Stimulated activated CD4-positive, alpha-beta T cell treated with anti-CD3 and anti-CD28 coated beads, Interleukin-15, amount 100 ng/mL, for 1 hour (primary cell): Measurements from ENCODE around the gene ZNF823.
"Not testable (repeated sequence)": the region's sequence is repeated elsewhere in the genome, so short reads cannot be mapped to it uniquely, and the experiment has no call there.

ENCODE experiments used
- DNase-seq, 2 donors: peaks; one replicate each; pipeline ENCODE4 v3.0.0-alpha.2; 2020; ENCODE audit warnings: low read depth in 1 of 2, low spot score in 1 of 2

The ZNF823 gene

DNA sequence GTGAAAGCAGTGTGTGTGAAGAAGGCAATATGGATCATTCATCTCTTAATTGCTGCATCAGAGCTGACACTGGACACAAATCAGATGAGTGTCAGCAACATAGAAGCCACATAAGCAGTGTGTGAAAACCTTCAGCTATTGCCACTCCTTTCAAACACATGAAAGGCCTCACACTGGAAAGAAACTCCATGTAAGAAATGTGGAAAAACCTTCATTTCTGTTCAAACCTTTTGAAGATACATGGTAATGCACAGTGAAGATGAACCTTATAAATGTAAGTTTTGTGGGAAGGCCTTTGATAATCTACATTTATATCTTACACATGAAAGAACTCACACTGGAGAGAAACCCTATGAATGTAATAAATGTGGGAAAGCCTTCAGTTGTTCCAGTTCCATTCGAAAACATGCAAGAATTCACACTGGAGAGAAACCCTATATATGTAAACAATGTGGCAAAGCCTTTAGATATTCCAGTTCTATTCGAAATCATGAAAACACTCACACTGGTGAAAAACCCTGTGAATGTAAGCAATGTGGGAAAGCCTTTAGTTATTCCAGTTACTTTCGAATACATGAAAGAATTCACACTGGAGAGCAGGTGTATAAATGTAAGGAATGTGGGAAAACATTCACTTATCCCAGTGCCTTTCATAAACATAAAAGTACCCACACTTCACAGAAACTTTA is 53.6 kb downstream of the ZNF823 start:
- no peak for DNase-seq

DNA sequence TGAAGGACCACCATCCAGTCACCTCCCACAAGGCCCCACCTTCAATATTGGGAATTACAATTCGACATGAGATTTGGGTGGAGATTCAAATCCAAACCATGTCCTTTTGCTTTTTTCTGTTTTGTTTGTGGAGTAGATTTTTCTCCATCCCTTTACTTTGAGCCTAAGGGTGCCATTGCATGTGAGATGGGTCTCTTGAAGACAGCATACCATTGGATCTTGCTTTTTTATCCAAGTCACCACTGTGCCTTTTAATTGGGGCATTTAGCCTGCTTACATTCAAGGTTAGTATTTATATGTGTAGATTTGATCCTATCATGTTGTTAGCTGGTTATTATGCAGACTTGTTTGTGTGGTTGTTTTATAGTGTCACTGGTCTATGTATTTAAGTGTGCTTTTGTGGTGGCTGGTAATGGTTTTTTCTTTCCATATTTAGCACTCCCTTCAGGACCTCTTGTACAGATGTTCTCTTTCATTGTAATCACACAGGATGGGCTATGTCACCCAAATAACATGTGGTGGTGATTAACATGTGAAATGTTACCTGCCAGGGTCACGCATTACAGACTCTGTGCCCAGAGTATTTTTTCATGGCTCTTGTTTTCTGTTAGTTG is 58.0 kb downstream of the ZNF823 start:
- DNase-seq = no peak

DNA sequence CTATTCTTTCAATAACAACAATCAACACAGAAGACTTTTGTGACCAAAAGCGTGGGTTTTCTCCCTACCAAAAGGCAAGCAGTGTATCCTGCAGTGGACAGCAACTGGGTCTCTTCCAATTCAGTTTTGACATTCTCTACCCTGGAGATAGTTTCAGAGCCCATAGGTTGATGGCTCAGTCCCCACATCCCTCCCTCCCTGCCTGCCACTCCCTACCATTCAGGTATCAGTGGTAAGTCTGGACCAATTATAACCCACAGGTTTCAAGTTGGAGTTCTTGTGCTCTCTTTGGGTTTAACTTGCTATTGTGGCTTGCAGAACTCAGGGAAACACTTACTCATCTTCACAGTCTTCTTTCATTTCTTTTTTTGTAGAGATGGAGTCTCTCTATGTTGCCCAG is 60.2 kb downstream of the ZNF823 start:
- DNase-seq = no peak

DNA sequence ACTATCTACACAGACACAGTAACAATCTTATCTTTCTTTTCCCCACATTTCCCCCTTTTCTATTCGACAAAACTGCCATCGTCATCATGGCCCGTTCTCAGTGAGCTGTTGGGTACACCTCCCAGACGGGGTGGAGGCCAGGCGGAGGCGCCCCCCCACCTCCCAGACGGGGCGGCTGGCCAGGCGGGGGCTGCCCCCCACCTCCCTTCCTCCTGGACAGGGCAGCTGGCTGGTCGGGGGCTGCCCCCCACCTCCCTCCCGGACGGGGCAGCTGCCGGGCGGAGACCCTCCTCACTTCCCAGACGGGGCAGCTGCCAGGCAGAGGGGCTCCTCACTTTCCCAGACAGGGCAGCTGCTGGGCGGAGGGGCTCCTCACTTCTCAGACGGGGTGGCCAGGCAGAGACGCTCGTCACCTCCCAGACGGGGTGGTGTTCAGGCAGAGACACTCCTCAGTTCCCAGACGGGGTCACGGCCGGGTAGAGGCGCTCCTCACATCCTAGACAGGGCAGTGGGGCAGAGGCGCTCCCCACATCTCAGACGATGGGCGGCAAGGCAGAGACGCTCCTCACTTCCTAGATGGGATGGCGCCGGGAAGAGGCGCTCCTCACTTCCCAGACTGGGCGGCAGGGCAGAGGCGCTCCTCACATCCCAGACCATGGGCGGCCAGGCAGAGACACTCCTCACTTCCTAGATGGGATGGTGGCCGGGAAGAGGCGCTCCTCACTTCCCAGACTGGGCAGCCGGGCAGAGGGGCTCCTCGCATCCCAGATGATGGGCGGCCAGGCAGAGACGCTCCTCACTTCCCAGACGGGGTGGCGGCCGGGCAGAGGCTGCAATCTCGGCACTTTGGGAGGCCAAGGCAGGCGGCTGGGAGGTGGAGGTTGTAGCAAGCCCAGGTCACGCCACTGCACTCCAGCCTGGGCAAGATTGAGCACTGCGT is 61.8 kb downstream of the ZNF823 start:
- DNase-seq = not testable (repeated sequence)

DNA sequence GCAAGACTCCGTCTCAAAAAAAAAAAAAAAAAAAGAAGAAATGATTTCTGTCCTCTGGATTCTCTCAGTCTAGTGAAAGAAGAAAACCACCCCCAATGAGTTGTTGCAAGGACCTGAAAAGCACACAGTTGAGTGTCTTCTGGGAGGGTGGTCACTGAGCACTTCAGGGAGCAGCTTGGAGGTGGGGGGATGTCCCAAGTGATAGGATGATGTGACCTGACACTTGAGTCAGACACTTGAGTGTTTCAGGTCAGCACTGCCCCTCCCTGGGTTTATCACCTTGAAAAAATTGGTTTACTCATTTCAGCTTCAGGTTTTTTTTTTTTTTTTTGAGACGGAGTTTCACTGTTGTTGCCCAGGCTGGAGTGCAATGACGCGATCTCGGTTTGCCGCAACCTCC is 63.2 kb downstream of the ZNF823 start:
- no peak for DNase-seq

DNA sequence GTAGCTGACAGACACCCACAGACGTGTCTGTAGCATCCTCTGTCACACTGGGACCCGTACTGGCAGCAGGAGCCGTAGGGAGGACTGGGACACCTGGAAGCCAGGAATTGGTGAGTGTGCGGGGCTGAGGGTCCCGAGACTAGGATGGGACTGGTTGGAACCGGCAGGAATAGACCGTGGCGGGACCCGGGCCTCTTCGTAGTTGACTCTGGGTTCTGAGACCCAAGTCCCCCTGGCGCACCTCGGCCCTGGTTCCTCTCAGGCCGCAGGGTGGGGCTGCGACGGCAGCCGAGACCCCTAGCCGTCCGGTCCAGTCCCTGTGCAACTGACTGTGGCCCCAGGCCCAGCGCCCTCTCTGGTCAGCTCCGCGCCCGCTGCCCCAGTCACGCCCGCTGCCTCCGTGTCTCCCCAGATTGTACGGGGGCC is 64.7 kb downstream of the ZNF823 start:
- no peak for DNase-seq

DNA sequence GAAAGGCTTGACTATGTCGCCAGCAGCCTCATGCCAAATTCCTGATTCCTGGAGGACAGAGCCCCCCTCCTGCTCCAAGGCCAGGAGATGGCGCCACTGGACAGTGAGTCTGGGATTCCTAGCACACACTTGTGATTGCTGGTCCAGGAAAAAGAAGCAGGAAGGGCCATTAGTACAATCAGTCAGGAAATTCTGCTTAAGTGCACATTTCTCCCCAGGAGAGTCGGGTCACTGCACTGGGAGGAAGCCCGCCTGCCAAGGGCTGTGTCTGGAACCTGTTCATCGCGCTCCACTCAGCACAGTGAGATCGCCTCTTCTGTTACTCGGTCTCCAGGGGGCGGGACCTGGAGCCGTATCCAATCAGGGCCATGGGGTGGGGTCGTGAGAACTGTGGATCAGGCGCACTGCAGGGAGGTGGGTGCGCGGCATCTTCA is 65.1 kb downstream of the ZNF823 start:
- no peak for DNase-seq
